ENCODE results near the gene TRIM8.
A peak's percentile ranks its signal among the peaks of the same experiment; 100 is the strongest.

The TRIM8 gene

DNA sequence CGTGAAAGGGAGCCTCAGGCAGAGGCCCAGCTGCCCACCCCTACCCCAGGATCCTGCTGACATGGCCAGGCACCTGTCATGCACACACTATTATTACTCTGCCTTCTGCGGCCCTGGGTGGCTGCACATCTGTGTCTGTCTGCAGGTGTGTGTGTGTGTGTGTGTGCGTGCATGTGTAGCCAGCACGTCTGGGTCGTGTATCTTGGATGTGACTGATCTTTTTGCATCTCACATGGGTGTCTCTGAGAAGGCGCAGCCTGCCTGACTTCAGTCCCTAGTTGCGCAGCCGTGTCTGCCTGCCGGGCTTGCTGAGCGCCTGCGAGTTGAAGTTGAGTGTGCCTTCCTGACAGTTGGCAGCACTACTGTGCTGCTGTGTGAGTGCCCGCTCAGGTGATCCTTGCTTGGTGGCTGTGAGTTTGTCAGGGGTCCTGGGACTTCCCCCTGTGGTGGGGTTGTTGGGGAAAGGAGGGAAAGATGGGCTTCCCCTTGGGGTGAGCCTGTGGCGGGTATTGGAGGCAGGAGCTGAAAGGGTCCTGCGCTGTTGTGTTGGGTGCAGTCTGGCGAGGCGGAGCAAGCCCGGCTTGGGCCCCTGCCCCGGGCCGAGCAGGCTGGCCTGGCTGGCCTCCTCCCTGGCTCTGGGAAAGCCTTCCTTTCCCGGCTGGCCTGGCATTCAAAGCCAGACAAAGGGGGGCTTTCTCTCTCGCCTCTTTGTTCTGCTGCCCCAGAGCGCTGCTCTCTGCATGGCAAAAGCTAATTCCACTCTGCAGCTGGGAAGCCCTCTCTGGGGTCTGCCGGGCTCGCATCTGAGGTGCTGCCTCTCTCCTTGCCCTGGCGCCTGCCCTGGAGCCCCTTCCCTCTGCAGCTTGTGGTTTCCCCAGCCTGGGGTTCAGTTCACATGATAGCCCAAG lies 4.9 kb downstream of the TRIM8 start:
- TF ChIP-seq, protein P1, sequence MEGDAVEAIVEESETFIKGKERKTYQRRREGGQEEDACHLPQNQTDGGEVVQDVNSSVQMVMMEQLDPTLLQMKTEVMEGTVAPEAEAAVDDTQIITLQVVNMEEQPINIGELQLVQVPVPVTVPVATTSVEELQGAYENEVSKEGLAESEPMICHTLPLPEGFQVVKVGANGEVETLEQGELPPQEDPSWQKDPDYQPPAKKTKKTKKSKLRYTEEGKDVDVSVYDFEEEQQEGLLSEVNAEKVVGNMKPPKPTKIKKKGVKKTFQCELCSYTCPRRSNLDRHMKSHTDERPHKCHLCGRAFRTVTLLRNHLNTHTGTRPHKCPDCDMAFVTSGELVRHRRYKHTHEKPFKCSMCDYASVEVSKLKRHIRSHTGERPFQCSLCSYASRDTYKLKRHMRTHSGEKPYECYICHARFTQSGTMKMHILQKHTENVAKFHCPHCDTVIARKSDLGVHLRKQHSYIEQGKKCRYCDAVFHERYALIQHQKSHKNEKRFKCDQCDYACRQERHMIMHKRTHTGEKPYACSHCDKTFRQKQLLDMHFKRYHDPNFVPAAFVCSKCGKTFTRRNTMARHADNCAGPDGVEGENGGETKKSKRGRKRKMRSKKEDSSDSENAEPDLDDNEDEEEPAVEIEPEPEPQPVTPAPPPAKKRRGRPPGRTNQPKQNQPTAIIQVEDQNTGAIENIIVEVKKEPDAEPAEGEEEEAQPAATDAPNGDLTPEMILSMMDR (IDR thresholded peaks at IDR 0.05; ENCODE audit: insufficient read depth, low read length, missing control alignments) = no peak
- CTCF ChIA-PET = interaction anchor here (1.0 to 1.7 kb wide), 3 partner anchors 12 to 146 kb away, joined by 3 to 5 read pairs (median 3); no protein-coding TSS in a partner anchor

GRCh38 chr10:102649797-102650654 lies 5.7 kb downstream of the TRIM8 start:
- H3K4me3 ChIP-seq (ENCODE audit: low read depth, low read length) = peak overlapping the region; percentile 34; the same call in 1 of the 2 replicates
- ChIA-PET POLR2A (interaction anchor here (0.6 to 1.0 kb wide), 2 partner anchors 8 to 60 kb away, joined by 3 read pairs; no protein-coding TSS in a partner anchor), CTCF (interaction anchor here (0.9 to 2.0 kb wide), 7 partner anchors 11 to 147 kb away, joined by 3 to 5 read pairs (median 3); no protein-coding TSS in a partner anchor)
- TF ChIP-seq, protein P1 (IDR thresholded peaks at IDR 0.05; ENCODE audit: insufficient read depth, low read length, missing control alignments) = no peak
- DNase-seq (ENCODE audit: low read depth, low spot score) = no peak

More for the DNA sequence above, 4.9 kb downstream of the TRIM8 start:
- POLR2A ChIA-PET = interaction anchor here (0.6 kb wide), 1 partner anchor 61 kb away, joined by 3 read pairs; no protein-coding TSS in a partner anchor
- DNase-seq (ENCODE audit: low read depth, low spot score) = no peak
- peak overlapping the region; percentile 34 for H3K4me3 ChIP-seq (ENCODE audit: low read depth, low read length)

- CTCF ChIA-PET = interaction anchor here (0.9 to 2.0 kb wide), 6 partner anchors 10 to 148 kb away, joined by 3 to 5 read pairs (median 4); no protein-coding TSS in a partner anchor
- no peak overlapping the region for H3K4me3 ChIP-seq (ENCODE audit: low read depth, low read length)
- DNase-seq (ENCODE audit: low read depth, low spot score) = no peak
- POLR2A ChIA-PET = interaction anchor here (1.0 kb wide), 1 partner anchor 9 kb away, joined by 3 read pairs; no protein-coding TSS in a partner anchor
- TF ChIP-seq, protein P1 (IDR thresholded peaks at IDR 0.05; ENCODE audit: insufficient read depth, low read length, missing control alignments) = no peak
These were observed 6.6 kb downstream of the TRIM8 start for GRCh38 chr10:102650655-102651454.

GRCh38 chr10:102651455-102652169 lies 7.3 kb downstream of the TRIM8 start:
- H3K4me3 ChIP-seq (ENCODE audit: low read depth, low read length) = no peak overlapping the region
- TF ChIP-seq, protein P1 (IDR thresholded peaks at IDR 0.05; ENCODE audit: insufficient read depth, low read length, missing control alignments) = no peak
- ChIA-PET CTCF (interaction anchor here (0.8 to 2.0 kb wide), 5 partner anchors 12 to 29 kb away, joined by 3 to 4 read pairs (median 4); no protein-coding TSS in a partner anchor), POLR2A (interaction anchor here (1.3 kb wide), 1 partner anchor 9 kb away, joined by 3 read pairs; no protein-coding TSS in a partner anchor)
- DNase-seq (ENCODE audit: low read depth, low spot score) = no peak

Data from AG04449 (cell line).